NCI-H2227 (cell line): ENCODE measurements around the gene GPR162.

Experiments used
- DNase-seq: peaks from one replicate; lab custom pipeline; 2025; ENCODE audit not compliant: unreplicated experiment; lab: John Stamatoyannopoulos, UW

The GPR162 gene

DNA sequence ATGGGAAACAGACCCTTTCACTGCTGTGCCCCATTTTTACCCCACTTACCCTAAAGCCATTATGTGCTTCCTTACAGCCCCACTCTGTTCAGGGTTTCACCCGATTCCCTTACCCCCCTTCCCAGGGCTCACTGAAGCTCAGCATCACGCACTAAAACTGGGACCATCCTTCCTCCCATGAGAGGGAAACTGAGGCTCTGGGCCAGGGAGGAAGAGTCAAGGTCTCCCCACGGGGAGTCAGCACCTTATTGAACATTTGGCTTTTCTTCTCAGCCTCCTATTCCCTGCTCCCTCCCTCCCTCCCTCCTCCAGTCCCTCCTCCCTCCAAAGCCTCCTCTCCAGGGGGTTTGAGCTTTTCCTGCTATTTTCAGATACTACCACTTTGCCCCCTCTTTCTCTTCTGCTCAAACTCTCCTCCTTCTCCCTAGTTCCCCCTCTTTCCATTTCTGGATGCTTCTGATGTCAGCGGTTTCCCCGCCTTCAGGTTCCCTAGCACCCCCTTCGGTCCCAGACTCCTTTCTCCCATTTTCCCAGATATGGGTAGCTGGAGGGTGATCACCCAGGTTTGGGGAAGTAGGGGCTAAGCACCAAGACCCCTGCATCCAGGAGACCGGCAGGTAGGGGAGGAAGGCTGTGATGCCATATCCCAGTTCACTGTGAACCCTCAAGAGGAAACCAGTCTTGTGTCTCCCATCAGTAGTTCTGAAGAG is 960 bp downstream of the GPR162 start:
- DNase-seq: no peak

DNA sequence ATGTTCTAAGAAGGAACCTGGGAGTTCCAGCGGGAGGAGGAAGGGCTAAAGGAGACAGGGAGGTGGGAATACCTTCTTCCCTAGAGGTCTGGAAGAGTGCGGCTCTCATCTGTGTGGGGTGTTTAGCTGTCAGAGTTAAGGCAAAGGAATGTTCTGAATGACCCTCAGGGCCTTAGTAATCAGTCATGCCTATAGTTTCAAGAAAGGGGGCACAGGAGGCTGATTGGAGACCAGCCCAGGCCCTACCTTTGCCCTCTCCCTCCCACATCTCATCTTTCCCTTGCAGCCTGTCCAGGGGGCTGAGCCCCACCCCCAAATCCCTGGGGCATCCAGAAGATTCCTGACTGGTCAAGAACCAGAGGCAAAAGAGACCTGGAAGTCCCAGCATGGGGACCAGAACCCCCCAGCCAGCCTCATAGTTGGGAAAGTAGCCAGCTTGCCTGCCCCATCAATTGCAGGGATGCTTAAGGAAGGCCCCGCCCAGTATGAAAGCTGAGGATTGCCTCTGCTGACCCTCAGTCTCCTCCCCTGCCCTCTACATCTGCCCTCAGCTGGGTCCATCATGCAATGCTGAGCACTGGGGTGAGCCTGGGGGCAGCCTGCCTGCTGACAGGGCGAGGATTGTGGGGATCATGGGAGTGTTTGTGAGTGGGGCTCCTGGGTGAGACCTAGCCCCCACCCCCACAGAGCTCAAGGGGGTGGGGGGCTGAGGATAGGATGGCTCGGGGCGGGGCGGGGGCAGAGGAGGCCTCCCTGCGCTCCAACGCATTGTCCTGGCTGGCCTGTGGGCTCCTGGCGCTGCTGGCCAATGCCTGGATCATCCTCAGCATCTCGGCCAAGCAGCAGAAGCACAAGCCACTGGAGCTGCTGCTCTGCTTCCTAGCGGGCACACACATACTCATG is 1.8 kb downstream of the GPR162 start:
- no peak for DNase-seq

DNA sequence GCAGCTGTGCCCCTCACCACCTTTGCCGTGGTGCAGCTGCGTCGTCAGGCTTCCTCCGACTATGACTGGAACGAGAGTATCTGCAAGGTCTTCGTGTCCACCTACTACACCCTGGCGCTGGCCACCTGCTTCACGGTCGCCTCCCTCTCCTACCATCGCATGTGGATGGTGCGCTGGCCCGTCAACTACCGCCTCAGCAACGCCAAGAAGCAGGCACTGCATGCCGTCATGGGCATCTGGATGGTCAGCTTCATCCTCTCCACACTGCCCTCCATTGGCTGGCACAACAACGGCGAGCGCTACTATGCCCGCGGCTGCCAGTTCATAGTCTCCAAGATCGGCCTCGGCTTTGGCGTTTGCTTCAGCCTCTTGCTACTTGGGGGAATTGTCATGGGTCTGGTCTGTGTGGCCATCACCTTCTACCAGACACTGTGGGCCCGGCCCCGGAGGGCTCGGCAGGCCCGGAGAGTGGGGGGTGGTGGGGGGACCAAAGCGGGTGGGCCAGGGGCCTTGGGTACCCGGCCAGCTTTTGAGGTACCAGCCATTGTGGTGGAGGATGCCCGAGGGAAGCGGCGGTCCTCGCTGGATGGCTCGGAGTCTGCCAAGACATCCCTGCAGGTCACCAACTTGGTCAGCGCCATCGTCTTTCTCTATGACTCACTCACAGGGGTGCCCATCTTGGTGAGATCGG is 2.6 kb downstream of the GPR162 start:
- no peak for DNase-seq

DNA sequence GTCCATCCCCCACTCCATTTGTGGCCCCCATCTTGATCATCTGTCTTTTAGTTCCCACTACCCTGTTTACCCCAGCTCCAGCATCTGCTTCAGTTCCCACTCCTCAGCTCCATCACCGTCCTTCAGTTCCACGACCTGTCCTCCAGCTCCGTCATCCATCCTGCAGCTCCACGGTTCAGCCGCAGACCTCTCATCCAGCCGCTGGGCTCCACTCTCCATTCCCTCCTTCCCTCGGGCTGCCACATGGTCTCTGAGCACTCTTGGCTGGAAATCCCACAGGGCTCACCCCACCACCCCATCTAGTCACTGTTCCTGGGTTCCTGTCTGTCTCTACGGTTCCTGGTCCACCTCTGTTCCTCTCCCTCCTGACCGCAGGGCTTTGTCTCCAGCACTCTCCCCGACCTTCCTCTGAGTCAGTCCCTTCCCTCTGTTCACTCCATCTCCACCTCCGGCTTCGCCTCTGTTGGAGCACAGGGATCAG is 3.3 kb downstream of the GPR162 start:
- no peak for DNase-seq

DNA sequence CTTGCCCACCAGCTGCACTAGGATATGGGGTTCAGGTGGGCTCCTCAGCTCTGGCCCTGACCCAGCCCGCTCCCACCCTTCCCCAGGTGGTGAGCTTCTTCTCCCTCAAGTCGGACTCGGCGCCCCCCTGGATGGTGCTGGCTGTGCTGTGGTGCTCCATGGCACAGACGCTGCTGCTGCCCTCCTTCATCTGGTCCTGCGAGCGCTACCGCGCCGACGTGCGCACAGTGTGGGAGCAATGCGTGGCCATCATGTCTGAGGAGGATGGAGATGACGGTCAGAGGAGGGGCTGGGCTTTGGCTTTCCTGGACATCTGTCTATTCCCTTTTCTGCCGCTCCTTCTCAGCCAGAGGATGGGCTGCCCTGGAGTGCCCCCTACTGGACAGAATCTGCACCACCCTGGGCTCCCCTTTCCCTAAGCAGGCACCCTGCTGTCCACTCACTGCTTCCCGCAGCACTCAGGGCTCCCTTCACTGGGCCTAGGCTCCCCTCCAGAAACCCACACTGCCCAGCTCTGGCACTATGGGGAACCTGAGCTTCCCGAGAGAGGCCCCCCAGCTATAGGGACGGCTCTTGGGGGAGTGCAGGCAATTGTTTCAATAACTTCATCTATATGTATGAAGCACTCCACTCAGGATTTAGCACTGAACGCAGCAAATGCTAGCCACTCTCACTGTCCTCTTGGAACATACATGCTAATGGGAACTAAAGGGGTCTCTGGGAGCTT is 3.9 kb downstream of the GPR162 start:
- DNase-seq: peak; percentile 82

DNA sequence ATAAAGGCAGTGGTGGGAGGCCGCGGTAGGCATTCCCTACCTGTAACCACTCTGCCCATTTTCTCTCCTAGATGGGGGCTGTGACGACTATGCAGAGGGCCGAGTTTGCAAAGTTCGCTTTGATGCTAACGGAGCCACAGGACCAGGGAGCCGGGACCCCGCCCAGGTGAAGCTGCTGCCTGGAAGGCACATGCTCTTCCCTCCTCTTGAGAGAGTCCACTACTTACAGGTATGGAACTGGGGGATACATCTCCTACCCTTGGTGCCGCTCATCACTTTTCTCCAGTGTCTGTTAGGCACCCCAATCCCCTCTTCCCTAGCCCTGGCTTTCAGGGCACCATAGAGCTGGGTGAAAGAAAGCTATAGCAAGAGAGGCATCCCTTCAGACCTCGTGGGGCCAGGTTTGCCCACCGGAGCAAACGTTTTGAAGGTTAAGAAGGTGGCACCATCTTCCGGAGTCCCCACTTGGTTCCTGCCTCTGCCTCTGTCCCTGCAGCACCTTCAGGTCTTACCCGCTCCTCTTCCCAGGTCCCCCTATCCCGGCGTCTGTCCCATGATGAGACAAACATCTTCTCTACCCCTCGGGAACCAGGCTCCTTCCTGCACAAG is 4.6 kb downstream of the GPR162 start:
- no peak for DNase-seq

DNA sequence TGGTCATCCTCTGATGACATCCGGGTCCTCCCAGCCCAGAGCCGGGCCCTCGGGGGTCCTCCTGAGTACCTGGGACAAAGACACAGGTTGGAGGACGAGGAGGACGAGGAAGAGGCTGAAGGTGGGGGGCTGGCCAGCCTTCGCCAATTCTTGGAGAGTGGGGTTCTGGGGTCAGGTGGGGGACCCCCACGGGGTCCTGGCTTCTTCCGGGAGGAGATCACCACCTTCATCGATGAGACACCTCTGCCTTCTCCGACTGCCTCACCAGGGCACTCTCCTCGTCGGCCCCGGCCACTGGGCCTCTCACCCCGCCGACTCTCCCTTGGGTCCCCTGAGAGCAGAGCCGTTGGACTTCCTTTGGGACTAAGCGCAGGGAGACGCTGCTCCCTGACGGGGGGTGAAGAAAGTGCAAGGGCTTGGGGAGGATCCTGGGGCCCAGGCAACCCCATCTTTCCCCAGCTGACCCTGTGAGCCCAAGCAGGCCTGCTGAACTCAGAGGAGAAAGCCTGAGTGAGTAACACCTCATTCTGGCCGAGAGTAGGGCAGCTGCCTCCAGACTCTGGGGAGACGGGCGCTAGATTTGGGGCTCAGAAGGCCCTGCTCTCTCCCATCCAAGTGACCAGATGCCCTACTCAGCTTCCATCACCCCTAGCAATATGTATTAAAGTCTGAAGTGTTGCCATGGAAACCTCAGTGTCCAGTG is 5.3 kb downstream of the GPR162 start:
- DNase-seq: no peak

DNA sequence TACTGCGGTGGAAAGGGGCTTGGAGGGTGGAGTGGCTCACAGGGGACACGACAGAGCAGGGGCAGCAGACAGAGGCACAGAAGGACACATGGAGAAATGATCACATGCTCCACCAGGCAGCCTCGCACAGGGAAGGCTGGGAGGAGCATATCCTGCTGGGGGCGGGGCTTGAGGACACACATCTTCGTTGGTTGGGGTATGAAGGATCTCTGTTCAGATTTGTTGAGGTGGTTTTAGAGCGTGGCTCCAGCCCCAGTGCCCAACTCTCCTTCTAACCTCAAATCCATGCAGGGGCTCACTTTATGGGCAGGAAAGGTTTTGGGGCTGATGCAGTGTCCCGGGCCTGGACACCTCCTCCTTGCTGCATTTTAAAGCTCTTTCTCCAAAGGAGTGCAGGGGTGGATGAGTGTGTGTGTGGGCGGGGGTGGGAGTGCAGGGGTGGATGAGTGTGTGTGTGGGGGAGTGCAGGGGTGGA is 5.9 kb downstream of the GPR162 start:
- DNase-seq: peak; percentile 87

DNA sequence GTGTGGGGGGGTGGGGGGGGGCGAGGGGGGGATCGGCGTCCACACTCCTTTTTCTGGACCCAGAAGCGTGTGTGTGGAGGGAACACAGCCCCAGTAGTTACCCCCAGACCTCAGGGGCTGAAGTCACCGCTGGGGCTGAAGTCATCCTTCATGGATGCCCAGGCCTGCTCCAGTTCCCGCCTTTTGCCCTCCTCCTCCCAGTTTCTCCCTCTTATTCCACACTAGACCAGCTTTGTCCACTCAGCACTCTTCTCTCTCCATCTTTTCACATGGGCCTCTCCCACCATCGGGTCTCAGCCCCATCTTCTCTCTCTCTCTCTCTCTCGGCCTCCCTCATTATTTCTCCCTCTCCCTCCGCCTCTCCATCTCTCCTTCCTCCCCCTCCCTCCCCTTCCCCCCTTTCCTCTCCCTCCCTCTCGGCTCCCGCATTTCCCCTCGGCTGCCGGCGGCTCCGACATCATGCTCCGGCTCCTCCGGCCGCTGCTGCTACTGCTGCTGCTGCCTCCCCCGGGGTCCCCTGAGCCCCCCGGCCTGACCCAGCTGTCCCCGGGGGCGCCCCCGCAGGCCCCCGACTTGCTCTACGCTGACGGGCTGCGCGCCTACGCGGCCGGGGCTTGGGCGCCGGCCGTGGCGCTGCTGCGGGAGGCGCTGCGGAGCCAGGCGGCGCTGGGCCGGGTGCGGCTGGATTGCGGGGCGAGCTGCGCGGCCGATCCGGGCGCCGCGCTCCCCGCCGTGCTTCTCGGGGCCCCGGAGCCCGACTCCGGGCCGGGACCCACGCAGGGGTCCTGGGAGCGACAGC is 6.6 kb downstream of the GPR162 start, which contains the start of gene P3H3:
Gene P3H3, plus strand, starts transcription at position 426 of the 799 bp plus-strand sequence. Its CDS starts 34 bp downstream, at position 460.
- DNase-seq: peak; percentile 41

DNA sequence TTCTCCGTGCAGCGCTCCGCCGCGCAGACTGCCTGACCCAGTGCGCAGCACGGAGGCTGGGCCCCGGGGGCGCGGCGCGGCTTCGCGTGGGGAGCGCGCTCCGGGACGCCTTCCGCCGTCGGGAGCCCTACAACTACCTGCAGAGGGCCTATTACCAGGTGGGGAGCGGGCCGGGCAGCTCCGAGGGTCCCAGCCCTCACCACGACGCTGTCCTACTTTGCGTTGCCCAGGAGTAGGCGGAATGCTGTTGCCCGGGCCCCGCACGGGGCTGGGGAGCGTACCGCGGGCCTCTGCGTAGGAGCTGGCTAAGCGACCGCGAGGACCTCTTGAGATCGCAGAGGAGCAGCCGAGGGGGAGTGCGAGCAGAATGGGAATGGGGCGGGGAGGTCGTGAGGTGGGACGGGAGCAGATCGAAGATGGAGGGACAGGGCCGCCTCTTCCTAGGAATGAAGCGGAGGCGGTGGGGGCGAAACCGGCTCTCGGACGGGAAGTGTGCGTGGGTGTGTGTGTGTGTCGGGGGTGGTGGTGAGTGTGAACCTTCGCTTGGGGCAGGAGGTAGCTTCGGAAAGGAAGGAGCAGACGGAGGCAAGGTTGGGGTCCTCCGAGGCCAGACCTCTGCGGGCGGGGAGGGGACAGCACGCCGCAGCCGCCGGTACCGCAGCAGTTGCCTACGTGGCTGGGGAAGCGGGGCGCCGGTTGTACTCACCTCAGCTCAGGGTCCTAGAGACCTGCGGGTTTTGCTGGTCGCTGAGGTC is 7.3 kb downstream of the GPR162 start:
- peak; percentile 47 for DNase-seq

DNA sequence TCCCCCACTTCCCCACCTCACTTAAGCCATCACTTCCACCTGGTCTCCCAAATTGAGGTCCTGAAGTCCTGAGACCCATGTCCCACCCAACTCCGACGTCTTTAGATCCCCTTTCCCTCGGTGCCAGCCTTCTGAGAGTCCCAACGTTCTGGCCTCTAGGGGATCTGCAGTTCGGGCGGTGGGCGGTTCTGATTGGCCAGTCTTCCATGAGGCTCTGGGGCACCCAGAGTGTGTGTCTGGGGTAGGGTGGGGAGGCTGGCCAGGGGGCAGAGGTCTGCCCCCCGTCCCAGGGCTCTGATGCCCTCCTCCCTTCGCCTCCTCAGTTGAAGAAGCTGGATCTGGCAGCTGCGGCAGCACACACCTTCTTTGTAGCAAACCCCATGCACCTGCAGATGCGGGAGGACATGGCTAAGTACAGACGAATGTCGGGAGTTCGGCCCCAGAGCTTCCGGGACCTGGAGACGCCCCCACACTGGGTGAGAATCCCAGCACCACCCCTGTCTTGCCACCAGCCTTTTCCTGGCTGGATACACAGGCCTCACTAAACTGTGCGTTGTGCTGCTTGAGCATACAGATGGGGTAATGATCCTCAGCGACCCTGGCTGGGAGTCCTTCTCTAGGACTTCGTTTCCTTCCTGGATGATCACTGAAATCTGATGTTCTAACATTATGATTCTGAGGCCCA is 8.1 kb downstream of the GPR162 start:
- DNase-seq: peak; percentile 47

DNA sequence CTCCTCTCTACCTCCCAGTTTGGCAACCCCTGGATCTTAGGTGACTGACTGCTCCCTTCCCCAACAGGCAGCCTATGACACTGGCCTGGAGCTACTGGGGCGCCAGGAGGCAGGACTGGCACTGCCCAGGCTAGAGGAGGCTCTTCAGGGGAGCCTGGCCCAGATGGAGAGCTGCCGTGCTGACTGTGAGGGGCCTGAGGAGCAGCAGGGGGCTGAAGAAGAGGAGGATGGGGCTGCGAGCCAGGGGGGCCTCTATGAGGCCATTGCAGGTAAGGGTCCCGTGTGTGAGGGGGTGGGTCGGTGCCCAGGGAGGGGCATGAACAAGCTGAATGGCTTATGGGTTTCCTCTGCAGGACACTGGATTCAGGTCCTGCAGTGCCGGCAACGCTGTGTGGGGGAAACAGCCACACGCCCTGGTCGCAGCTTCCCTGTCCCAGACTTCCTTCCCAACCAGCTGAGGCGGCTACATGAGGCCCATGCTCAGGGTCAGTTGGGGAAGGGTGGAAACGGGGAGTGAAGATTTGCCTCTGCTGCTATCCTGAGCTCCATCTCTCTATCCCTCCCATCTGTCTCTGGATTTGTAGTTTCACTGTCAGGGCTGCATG is 8.8 kb downstream of the GPR162 start:
- DNase-seq: no peak

DNA sequence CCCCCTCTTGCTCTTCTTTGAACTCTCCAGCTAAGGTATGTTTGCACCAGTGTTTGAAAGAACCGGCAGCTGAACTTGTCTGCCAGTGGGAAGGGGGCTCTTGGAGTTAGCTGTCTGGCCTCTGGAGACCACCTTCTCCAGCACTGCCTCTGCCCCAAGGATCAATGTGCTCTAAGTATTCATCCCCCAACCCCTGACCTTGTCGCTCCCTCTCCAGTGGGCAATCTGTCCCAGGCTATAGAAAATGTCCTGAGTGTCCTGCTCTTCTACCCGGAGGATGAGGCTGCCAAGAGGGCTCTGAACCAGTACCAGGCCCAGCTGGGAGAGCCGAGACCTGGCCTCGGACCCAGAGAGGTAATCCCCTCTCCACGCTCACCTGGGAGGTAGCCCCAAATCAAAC is 9.4 kb downstream of the GPR162 start:
- DNase-seq: no peak

DNA sequence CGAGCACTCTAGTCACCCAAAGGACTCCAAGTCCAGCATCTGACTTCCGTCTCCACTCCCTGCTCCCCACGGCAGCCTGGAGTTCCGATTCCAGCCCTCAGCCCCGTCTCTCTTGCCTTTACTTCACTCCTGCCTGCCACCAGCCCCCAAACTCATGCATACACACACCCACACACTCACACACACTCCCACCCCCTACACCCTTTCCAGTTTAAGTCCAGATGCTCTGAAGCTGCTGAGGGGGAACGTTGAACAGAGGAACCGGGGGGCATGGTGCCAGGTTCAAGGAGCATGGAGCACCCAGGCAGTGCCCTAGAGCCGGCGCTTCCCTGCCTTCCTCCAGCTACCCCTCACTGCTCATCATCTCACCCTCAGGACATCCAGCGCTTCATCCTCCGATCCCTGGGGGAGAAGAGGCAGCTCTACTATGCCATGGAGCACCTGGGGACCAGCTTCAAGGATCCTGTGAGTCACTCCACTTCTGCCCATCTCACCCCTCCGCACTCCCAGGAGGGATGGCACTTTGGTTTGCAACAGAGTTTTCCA is 9.9 kb downstream of the GPR162 start:
- no peak for DNase-seq

DNA sequence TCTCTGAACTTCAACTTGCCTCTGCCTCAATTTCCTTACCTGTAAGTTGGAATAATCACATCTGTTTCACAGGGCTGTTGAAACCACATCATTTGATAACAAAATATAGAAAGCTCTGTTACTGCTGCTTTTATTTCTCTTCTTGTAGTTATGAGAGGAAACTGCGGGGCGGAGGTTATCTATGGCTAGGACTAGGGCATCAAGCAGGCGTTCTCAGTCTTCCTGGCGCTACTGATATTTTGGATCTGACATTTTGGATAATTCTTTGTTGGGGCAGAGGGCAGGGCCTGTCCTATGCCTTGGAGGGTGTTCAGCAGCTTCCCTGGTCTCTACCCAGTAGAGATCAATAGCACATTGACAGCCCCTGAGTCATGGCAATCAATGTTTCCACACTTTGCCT is 10.5 kb downstream of the GPR162 start:
- no peak for DNase-seq

DNA sequence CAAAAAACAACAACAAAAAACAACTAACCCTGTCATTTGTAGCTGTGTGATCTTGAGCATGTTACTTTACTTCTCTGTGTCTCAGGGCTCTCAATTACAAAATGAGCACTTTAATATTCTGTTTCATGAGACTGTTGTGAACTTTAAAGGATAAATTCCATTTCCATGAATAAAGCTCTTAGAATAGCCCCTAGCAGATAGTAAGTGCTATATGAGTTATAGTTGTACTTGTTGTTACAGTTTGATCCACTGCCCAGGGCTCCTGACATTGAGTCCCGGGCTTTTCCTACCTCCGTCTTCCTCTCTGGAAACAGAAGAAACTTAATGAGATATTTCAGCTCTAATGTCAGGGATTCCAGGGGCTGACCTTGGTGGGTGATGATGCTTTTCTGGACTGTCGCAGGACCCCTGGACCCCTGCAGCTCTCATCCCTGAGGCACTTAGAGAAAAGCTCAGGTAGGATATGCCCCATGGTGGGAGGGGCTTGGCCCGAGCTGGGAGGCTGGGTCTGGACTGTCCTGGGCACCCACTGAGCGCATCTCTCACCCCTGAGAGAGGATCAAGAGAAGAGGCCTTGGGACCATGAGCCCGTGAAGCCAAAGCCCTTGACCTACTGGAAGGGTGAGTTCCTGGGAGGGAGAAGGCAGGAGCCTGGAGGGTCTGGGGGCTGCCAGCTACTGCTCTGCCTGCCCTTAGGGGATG is 11.7 kb downstream of the GPR162 start:
- no peak for DNase-seq
